Astrocyte of the spinal cord (primary cell): ENCODE measurements around the gene KHDRBS2.

Experiments used
- DNase-seq: peaks from one replicate; pipeline ENCODE4 v3.0.0; 2011; ENCODE audit warnings: low read depth, low spot score
- H3K4me3 ChIP-seq: 2 replicates; pipeline ENCODE4 v1.5.1; 2011; ENCODE audit warnings: low read depth, mild to moderate bottlenecking, low read length, moderate library complexity
- in situ Hi-C: cut with HindIII; loops from 2 replicates; pipeline ENCODE4 v1.10.0; 2017; ENCODE audit warnings: low sequenced_read_pairs
- TF ChIP-seq, protein P1 (sequence below): IDR thresholded peaks from 2 replicates; pipeline ENCODE4 v1.5.1; 2012; ENCODE audit warnings: low read depth, mild to moderate bottlenecking, low read length, inconsistent platforms

KHDRBS2 gene

DNA sequence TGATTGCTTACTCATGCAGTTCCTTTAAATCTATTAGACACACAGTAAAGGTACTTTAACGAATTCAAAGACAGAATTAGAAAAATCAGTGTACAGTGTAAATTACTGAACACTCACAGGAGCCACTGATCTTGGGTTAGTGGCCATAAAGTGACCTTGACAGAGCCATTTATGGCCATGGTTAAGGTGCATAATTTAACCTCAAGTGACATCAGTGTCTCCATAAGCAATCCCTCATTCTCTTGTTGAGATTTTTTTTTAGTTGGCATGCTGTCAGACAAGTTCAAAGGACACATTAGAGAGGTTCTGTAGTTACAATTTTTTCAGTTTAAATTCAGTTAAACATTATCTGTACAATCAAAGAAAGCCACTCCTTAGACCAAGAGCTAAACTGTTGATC is 334.4 kb downstream of the KHDRBS2 start:
- TF ChIP-seq, protein P1, sequence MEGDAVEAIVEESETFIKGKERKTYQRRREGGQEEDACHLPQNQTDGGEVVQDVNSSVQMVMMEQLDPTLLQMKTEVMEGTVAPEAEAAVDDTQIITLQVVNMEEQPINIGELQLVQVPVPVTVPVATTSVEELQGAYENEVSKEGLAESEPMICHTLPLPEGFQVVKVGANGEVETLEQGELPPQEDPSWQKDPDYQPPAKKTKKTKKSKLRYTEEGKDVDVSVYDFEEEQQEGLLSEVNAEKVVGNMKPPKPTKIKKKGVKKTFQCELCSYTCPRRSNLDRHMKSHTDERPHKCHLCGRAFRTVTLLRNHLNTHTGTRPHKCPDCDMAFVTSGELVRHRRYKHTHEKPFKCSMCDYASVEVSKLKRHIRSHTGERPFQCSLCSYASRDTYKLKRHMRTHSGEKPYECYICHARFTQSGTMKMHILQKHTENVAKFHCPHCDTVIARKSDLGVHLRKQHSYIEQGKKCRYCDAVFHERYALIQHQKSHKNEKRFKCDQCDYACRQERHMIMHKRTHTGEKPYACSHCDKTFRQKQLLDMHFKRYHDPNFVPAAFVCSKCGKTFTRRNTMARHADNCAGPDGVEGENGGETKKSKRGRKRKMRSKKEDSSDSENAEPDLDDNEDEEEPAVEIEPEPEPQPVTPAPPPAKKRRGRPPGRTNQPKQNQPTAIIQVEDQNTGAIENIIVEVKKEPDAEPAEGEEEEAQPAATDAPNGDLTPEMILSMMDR: no peak
- no peak overlapping the region for H3K4me3 ChIP-seq
- in situ Hi-C loops: no loop called here

DNA sequence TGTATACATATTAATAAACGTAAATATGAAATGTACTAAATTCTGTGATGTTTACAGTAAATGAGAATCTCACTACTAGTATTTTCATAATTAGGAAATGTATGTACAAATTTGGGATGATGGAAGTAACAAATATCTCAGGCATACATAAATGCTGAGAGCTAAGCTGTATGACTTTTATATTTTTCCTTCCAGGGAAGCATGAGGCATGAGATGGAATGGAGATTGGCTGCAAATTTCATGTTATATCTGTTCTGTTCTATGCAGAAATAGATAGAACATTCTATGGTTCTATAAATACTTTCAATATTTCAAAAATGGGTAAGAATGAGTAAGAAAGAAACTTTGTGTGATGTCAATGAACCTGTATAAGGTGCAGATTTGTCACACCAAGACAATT is 335.2 kb downstream of the KHDRBS2 start:
- no peak overlapping the region for H3K4me3 ChIP-seq
- TF ChIP-seq, protein P1: no peak
- in situ Hi-C loops: no loop called here
- no peak for DNase-seq

More for the DNA sequence above, 334.4 kb downstream of the KHDRBS2 start:
- DNase-seq: no peak

DNA sequence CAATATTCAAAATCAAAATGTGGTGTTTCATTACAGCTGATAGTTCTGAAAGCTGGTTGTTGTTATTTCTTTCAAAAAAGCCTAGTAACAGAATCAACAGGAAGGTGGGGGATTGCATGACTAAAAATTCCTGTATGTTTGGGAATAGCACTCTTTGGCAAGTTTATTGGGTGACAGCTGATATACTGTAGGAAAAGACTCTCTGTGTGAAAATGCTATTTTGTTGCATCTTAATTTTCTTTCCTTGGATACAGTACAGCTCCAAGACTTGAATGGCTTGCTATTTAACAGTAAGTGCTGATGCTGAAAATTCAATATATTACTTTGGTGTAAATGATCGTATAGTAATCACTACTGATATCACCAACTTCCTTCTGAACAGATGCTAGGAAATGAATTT is 336.1 kb downstream of the KHDRBS2 start:
- no peak overlapping the region for H3K4me3 ChIP-seq
- TF ChIP-seq, protein P1: no peak
- in situ Hi-C loops: no loop called here
- DNase-seq: no peak

DNA sequence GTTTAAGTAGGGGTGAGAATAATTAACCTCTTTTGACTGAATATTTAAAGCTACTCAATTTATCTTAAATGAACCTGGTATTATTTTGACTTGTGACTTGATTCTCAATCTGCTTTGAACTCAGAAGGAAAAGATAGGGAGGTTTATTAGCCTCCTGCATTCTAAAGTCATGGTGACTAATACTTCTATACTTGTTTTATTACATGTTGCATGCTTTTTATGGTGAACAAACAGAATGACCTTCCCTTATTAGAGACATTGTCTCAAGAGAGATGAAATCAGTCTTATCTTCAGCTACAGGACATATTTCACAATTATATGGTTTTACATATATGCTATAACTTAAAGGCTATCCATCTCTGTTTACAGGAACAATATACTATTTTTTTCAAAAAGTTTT is 336.9 kb downstream of the KHDRBS2 start:
- H3K4me3 ChIP-seq: no peak overlapping the region
- in situ Hi-C loops: no loop called here
- no peak for DNase-seq
- TF ChIP-seq, protein P1: no peak

DNA sequence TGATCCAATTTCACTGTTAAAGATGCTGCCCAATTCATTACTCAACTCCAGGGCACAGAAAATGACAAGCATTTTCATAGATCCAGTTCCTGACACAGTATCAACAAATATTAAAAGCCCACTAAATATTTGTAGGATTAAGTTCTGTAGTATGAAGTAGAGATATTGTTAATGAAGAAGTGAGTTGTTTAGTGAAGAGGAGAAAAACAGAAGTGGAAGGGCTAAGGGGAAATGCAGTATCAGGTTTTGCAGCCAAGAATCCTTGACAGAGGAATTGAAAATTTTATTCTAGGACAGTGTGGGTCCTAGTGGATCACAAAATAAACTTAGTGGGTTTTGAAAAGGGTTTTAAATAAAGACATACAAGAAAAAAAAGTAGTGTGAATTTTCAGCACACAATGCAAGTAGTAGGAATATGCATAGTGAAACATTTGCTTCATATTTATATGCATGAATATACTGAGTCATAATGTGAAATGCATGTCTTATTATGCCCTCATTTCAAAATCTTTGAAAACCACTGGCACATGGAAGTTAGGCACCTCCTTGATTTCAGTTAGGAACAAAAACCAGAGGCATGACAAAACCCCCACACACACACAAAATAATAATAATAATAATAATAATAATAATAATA is 338.6 kb downstream of the KHDRBS2 start:
- DNase-seq: no peak
- in situ Hi-C loops: no loop called here
- TF ChIP-seq, protein P1: no peak
- H3K4me3 ChIP-seq: no peak overlapping the region

DNA sequence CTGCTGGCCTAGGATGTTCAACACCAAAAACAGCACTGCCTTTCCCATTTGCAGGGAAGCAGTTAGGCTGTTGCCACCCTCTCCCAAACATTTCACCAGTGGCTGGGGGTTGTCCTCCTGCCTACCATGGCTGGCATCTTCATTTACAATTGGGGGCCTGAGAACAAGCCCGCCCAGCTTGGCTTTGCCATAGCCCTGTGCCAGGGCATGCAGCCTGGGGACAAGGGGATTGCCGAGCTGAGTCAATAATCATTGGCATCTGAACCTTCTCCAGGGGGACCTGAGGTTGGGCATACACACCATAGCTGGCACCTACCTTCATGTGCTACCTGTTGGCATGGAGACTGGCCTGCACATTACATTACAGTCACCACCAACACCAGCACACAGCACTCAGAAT is 345.1 kb downstream of the KHDRBS2 start:
- H3K4me3 ChIP-seq: no peak overlapping the region

More for the DNA sequence above, 345.1 kb downstream of the KHDRBS2 start:
- TF ChIP-seq, protein P1: no peak
- in situ Hi-C loops: no loop called here
- no peak for DNase-seq
